ENCODE results near the gene NAA25. TPM values are rescaled to one million over a fixed set of nuclear protein-coding genes. Genes with fewer than 3 reads are reported as not detected.

NAA25 gene
- total RNA-seq, 4 donors from 2014 or later = 22.4 to 37.1 (median 24.7) TPM

- no peak for DNase-seq
- Histone ChIP-seq H3K27ac (no peak overlapping the region), H3K36me3 (no peaks in the 10 kb centered on the region), H3K9me3 (no peaks in the 10 kb centered on the region), H3K27me3 (no peaks in the 10 kb centered on the region), H3K4me1 (peaks cover 0 to 7% of the 10 kb centered on the region in 2 donors), H3K4me3 (replicated peaks in 1 of 3) (no peak overlapping the region)
- 78 to 85% methylated on average over 2 of the region's 2 CpGs for whole genome bisulfite sequencing, 2 donors
- intact Hi-C loops (cut with DNase I) = no loop called here
- TF ChIP-seq POLR2A (IDR thresholded peaks at IDR 0.05) (no peak), CTCF (IDR thresholded peaks at IDR 0.05) (no peak)
Measured at GRCh38 chr12:111993292-111994150, 115.1 kb downstream of the NAA25 start.

GRCh38 chr12:111992464-111992863, 116.1 kb downstream of the NAA25 start:
- no peak overlapping the region for H3K27ac ChIP-seq
- H3K4me3 ChIP-seq (replicated peaks in 1 of 3) = no peak overlapping the region
- TF ChIP-seq CTCF (IDR thresholded peaks at IDR 0.05) = no peak
- no peak for TF ChIP-seq POLR2A (IDR thresholded peaks at IDR 0.05)
- H3K36me3 ChIP-seq = no peaks in the 10 kb centered on the region
- peaks cover 0 to 7% of the 10 kb centered on the region in 2 donors for H3K4me1 ChIP-seq
- no peak for DNase-seq
- intact Hi-C loops (cut with DNase I) = no loop called here
- H3K9me3 ChIP-seq = no peaks in the 10 kb centered on the region
- H3K27me3 ChIP-seq = no peaks in the 10 kb centered on the region
- 74 to 76% methylated on average over 6 of the region's 6 CpGs for WGBS, 2 donors

GRCh38 chr12:111991946-111992345, 116.6 kb downstream of the NAA25 start:
- Histone ChIP-seq H3K4me3 (replicated peaks in 1 of 3) (no peak overlapping the region), H3K27me3 (no peaks in the 10 kb centered on the region), H3K9me3 (no peaks in the 10 kb centered on the region), H3K4me1 (peaks cover 0 to 7% of the 10 kb centered on the region in 2 donors), H3K27ac (no peak overlapping the region), H3K36me3 (no peaks in the 10 kb centered on the region)
- intact Hi-C loops (cut with DNase I) = no loop called here
- DNase-seq = no peak
- 79 to 82% methylated on average over 4 of the region's 4 CpGs for WGBS, 2 donors
- TF ChIP-seq POLR2A (IDR thresholded peaks at IDR 0.05) (no peak), CTCF (IDR thresholded peaks at IDR 0.05) (no peak)

GRCh38 chr12:111991535-111991934, 117.0 kb downstream of the NAA25 start:
- TF ChIP-seq CTCF (IDR thresholded peaks at IDR 0.05) (no peak), POLR2A (IDR thresholded peaks at IDR 0.05) (no peak)
- 83 to 100% methylated on average over 2 of the region's 2 CpGs for WGBS, 2 donors
- intact Hi-C loops (cut with DNase I) = no loop called here
- Histone ChIP-seq H3K36me3 (no peaks in the 10 kb centered on the region), H3K27me3 (no peaks in the 10 kb centered on the region), H3K9me3 (no peaks in the 10 kb centered on the region), H3K27ac (no peak overlapping the region), H3K4me1 (peaks cover 0 to 7% of the 10 kb centered on the region in 2 donors), H3K4me3 (replicated peaks in 1 of 3) (no peak overlapping the region)
- no peak for DNase-seq

- no peak for DNase-seq
- Histone ChIP-seq H3K27me3 (no peaks in the 10 kb centered on the region), H3K27ac (no peak overlapping the region), H3K4me3 (replicated peaks in 1 of 3) (no peak overlapping the region), H3K4me1 (no peaks in the 10 kb centered on the region), H3K9me3 (no peaks in the 10 kb centered on the region), H3K36me3 (no peaks in the 10 kb centered on the region)
- intact Hi-C loops (cut with DNase I) = no loop called here
- 86 to 87% methylated on average over 2 of the region's 2 CpGs for WGBS, 2 donors
- TF ChIP-seq CTCF (IDR thresholded peaks at IDR 0.05) (no peak), POLR2A (IDR thresholded peaks at IDR 0.05) (no peak)
Measured at GRCh38 chr12:111984820-111985219, 123.8 kb downstream of the NAA25 start.
